ENCODE data around the gene CSNK1G1. TPM values are rescaled to one million over a fixed set of nuclear protein-coding genes. Genes with fewer than 3 reads are reported as not detected.
"Not testable (repeated sequence)": the region's sequence is repeated elsewhere in the genome, so short reads cannot be mapped to it uniquely, and the experiment has no call there.

Gene CSNK1G1
- total RNA-seq, 1 donor from 2014 or later = 6.0 TPM

DNA sequence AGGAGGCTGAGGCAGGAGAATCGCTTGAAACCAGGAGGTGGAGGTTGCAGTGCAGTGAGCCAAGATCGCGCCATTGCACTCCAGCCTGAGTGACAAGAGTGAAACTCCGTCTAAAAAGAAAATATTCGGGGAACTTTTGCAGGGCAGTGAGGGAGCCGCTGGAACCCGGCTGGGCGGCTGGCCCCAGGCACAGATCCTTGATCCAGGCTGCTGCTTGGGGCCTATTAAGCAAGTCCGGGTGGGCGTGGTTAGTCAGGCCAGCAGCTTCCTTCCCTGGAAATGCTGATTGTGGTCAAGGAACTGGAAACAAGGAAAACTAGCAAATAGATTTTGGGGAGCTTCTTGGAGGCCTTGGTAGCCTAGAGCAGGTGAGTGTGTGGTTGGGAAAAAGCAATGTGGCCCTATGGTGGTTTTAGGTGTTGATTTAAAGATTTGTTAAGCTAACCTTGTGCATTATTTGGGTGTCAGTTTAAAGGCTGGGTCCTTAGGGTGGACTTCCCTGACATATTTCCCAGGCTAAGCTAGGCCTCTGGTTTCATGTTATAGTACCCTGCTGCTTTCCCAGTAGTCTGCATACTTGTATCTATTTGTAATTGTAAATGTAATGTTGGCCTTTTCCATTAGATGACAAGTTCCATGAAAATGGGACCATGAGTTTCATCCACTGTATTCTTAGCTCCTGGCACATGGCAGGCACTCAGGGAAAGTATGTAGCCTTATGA, 222.2 kb downstream of the CSNK1G1 start:
- DNase-seq (no peak), ATAC-seq (ENCODE audit: poor library complexity) (no peak)
- intact Hi-C loops (cut with DNase I) = no loop called here

DNA sequence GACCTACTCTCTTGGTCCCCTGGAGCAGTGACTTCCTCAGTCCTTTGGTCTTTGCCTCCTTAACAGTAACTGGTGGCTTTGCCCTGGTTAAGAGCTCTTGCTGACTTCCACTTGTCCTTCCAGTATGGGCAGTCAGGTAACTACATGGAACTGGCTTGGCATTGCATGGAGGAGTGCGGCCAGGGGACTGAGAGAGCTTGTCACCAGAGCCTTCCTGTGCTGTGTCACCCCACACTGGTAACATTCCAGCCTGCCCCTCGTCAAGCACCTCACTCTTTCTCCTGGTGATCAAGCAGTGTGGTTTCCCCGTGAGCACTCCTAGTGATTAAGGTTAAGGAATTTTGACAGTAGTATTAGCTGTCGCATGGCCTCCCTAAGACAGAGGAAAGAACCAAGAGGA, 223.8 kb downstream of the CSNK1G1 start:
- no peak for DNase-seq
- intact Hi-C loops (cut with DNase I) = no loop called here
- ATAC-seq (ENCODE audit: poor library complexity) = peak; percentile 58

DNA sequence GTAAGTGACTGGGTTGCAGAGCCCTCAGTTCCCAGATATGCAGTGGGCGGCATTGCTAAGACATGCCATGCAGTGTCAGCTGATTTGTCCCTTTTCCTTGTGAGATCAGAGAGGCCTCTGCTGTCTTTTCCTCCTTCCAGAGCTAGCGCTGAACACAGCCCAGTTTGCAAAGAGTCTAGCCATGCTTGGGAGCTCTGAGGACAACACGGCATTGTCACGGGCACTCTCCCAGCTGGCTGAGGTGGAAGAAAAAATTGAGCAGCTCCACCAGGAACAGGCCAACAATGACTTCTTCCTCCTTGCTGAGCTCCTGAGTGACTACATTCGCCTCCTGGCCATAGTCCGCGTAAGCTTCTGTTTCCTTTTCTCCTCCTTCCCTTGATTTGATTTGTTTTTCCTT, 224.4 kb downstream of the CSNK1G1 start:
- ATAC-seq (ENCODE audit: poor library complexity) (peak; percentile 59), DNase-seq (no peak)
- intact Hi-C loops (cut with DNase I) = no loop called here

DNA sequence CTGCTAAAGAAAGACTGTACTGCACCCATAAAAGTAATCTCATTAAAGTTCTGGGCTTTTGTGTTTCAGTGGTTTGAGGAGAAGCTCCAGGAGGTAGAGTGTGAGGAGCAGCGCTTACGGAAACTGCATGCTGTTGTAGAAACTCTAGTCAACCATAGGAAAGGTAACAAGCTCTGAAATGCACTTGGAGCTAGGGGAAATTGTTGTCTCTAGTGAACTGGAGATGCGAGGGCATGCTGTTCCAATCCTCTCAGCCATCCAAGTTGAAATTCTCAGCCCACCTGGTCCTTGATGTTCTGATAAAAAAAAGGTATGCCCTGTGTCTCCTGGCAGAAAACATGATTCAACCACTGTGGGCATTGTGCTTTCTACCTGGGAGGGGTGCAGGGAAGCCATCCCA, 225.8 kb downstream of the CSNK1G1 start:
- intact Hi-C loops (cut with DNase I) = no loop called here
- no peak for ATAC-seq (ENCODE audit: poor library complexity)
- DNase-seq = no peak

DNA sequence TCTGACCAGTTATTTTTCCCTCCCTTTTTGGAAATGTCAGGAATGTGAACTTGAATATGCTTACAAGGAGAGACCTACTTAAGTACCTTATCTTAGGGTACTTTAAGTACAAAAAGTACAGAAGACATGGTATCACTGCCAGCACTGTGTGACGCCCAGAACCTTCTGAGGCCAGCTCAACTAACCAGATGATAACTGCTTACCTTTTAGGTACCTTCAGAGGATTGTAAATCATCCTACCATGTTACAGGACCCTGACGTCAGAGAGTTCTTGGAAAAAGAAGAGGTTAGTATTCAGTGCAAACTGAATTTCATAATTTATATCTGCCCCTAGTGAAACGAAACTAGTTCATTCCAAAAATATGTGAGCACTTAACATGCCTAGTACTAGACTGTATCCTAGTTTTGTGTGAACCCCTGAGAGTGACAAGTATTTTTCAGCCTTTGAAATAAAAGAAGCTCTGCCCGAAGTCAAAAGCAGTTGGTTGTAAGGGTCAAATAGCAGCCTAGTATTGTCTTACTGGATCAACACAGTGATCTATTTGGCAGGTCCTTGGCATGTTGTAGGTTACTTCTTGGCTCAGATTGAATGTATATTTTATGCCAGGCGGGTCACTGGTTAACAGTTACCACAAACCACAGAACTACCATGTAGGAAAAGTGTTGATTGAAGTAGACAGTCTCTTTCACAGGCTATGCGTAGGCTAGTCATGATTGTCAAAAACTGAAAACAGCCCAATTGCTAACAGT, 228.3 kb downstream of the CSNK1G1 start:
- ATAC-seq (ENCODE audit: poor library complexity) = no peak
- DNase-seq = no peak
- intact Hi-C loops (cut with DNase I) = no loop called here

DNA sequence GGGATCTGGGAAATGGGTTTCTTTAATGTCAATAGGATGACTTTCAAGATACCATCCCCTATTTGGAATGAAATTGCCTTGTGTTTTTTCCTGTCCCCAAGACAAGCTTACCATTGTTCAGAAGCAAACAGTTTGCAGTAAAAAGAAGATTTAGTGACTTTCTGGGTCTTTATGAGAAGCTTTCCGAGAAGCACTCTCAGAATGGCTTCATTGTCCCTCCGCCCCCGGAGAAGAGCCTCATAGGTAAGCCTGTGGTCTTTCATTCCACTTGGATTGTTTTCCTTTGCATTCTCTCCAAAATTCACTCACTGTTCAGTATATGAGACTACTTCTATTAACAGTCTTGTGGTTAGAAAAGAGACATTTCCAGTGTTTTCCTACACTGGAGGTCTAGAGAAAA, 230.0 kb downstream of the CSNK1G1 start:
- ATAC-seq (ENCODE audit: poor library complexity) = no peak
- DNase-seq = no peak
- intact Hi-C loops (cut with DNase I) = no loop called here

DNA sequence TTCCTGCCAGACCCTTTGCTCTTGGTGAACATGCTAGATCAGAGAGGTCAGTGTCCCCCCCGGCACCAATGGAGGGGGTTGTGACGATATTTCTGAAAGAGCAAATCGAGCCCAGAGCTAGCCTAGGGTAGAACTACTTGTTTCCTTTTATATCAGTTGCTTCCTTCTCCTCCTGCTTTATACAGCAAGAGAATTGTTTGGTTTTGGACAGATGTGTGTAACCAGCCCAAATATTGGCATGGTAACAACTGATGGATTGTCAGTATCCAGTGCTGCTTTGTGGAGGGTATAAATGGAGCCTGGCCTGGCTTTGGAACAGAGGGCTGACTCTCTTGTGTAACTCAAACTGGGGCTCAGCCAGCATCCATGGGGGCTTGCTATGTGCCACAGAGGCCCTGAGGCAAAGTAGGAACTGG, 233.0 kb downstream of the CSNK1G1 start:
- DNase-seq (no peak), ATAC-seq (ENCODE audit: poor library complexity) (peak; percentile 28)
- intact Hi-C loops (cut with DNase I) = no loop called here

DNA sequence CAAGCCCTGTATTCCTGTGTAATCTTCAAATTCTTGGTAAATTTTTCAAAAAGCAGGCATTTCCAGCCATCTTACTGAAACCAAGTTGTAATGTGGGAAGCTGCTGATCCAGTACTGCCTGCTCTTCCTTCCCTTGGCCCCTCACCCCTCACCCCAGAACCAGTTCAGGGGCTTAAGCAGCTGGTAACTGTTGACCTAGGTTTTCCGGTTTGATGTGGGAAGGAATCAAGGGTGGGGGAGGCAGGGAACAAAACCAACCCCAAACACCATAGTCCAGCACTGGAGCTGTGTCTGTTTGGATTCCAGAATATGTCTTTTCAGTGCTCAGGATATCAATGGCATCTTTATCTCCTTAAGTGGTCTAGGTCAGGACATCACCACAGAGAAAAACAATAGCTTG, 233.5 kb downstream of the CSNK1G1 start:
- ATAC-seq (ENCODE audit: poor library complexity) (no peak), DNase-seq (no peak)
- intact Hi-C loops (cut with DNase I) = no loop called here

DNA sequence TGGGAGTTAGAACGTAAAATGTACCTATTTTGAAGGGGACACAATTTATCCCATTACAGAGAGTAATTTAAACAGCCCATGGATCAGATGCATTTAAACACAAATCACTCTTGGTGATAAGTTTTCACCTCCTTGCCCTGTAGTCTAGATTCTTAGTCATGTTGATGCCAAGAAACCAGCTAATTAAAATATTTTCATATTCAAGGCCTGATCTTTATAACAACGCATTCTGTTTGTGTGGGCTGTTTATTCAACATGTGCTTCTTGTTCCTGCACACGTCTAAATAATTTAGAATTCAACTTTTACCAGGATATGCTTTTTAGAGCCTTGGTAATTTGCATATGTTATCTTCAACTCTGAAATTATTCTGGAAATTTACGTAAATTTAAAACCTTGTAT, 234.4 kb downstream of the CSNK1G1 start:
- DNase-seq = no peak
- intact Hi-C loops (cut with DNase I) = no loop called here
- ATAC-seq (ENCODE audit: poor library complexity) = no peak

DNA sequence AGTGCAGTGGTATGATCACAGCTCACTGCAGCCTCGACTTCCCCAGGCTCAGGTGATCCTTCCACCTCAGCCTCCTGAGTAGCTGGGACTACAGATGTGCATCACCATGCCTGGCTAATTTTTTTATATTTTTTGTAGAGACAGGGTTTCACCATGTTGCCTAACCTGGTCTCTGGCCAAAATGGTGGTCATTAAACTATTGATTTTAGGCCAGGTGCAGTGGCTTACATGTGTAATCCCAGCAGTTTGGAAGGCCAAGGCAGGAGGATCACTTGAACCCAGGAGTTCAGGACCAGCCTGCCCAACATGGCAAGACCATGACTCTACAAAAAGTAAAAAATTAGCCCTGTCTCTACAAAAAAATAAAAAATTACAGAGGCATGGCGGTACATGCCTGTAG, 235.7 kb downstream of the CSNK1G1 start:
- intact Hi-C loops (cut with DNase I); ATAC-seq (ENCODE audit: poor library complexity); DNase-seq: not testable (repeated sequence)

DNA sequence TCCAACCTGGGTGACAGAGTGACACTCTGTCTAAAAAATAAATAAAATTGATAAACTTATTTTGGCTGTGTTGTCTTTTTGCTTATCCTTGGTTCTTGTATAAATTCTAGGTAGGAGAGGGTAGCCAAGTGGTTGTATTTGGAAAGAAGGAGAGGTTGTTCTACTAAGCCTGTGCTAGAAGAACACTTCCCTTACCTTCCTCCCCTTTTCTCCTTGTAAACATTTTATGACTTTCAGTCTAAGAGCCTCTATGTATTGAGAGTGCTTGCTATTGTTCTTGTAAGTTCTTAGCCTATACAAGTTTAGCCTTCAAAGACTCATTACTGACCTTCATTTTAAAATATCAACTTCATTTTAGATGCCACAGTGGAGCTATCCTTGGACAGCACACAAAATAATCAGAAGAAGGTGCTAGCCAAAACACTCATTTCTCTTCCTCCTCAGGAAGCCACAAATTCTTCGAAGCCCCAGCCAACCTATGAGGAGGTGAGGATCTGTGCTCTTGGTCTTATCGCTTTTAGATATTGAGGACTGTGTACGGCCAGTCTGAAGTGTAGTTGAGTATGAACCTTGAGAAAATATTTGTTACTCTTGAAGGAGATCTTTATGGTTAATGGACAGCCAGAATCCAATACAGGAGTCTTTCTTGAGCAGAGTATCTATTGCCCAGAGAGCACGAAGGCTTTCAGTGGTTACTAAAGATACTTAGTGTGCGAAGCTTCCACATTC, 238.1 kb downstream of the CSNK1G1 start:
- ATAC-seq (ENCODE audit: poor library complexity) (no peak), DNase-seq (no peak)
- intact Hi-C loops (cut with DNase I) = no loop called here

Other genes with a start within 250 kb of the CSNK1G1 start
- 4.2 TPM for gene SNX22, start 204.4 kb downstream of the CSNK1G1 start, total RNA-seq
- gene PPIB, start 193.2 kb downstream of the CSNK1G1 start, total RNA-seq = 94.9 TPM
- gene PCLAF, start 25.3 kb upstream of the CSNK1G1 start, total RNA-seq = 0.59 TPM
- 13.1 TPM for gene TRIP4, start 31.7 kb upstream of the CSNK1G1 start, total RNA-seq
- gene ZNF609, start 104.4 kb upstream of the CSNK1G1 start, total RNA-seq = 15.5 TPM